HCEC 1CT (cell line): Measurements from ENCODE around the gene JPH2.
"Not testable (repeated sequence)": the region's sequence is repeated elsewhere in the genome, so short reads cannot be mapped to it uniquely, and the experiment has no call there.

Experiments
- DNase-seq: peaks from one replicate; pipeline ENCODE4 v3.0.0-alpha.2; 2017

Gene JPH2

DNA sequence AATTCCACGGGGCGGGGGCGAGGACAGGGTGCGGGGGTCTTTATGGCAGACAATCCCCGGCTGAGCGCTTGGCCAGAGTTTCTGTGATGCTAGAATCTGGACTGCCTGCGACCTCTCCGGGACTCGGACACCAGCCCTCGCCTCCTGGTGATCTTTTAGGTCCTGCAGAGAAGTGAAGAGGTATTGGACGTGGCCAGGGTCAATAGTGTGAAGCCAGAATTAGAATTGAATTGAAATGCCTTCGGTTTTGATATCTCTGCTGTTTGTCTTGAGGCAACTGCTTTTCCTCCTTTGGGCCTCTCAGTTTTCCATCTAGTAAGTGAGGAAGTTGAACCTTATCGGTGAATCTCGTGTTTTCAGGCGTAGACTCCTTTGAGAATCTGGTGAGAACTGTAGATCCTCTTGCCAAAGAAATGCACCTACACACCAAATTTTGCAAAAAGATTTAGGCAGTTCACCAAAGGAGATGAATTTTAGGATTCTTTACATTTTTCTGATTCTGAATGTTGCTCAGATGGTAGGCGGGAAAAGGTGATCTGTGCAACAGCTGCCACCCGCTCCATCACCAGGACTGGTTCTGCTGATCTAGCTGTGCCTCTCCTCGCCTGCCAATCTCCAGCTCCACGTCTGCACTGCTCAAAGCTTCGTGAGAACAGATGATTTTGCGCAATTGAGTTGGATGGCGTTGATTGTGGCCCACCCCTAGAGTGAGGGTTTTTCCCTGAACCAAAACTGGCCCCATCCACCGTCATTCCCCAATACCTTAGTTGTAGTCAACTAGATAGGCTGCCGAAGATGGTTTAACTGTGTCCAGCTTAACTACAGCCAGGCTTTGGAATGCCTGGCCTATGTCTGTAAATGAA is 24.4 kb upstream of the JPH2 start:
- peak; percentile 18 for DNase-seq

DNA sequence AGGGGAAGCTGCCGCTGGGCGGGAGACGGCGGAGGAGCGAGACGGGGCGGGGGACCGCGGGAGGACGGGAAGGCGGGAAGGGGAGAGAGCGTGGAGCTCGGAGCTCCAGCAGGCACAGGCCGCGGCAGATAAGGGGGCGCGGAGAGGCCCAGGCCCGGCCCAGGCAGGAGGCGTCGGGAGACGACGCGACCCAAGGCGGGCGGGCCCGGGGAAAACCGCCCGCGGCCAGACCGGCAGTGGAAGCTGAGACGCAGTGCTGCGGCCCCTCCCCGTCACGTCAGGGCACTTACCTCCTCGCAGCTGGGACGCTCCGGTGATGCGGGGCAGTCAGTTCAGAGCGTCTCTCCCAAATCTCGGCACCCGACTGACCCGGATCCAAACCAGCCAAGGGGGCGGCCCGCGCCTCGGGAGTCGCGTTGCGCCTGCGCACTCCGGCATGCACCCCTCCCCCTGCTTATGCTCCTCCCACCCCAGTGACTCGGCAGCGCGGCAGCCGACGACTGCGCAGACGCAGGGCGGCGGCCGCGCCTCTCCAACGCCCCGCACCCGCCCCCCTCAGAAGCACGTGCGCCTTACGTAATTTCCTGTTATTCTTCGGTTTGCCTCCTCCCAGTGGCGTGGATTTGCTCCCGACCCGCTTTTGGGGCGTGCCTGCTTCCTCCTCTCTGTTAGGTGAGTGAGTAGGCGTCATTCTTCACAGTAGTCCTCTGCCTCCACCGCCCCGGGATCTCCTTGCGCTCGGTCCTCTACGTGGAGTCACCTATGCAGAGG is 23.6 kb upstream of the JPH2 start, which contains the start of gene OSER1:
Gene OSER1 (minus strand): TSS at position 366 of the 771 bp plus-strand sequence. CDS start 3,814 bp downstream, outside the sequence.
- peak; percentile 97 for DNase-seq

DNA sequence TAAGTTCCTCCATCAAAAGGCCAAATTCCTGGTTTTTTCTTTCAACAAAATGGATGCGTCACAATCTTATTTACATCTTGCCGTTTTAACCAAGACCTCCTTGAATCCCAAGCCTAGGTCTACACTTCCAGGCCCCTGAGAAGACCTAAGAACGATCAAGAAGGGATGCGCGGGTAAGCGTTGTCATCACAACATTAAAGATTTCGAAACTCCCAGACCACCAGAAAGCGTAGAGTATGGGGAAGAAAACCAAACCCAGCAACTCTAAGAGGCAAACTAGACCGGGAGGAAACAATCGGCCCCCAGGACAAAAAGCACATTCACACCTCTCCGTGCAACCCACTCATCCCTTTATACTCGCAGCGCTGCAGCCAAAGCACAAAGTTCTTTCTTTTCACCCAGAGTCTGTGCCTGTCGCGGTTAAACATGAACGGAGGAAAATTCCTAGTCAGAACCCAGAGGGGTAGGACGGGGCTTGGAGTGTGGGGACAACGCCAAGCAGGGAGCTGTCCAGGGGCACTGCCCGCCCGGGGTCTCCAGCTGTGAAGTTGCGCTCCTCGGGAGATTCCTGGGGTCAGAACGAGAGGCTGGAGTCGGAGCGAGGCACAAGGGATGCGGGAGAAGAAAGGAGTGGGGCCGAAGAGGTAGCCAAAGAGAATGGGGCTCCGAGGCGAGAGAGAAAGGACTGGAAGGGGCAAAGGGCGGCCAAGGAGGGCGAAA is 22.9 kb upstream of the JPH2 start:
- DNase-seq = peak; percentile 41

DNA sequence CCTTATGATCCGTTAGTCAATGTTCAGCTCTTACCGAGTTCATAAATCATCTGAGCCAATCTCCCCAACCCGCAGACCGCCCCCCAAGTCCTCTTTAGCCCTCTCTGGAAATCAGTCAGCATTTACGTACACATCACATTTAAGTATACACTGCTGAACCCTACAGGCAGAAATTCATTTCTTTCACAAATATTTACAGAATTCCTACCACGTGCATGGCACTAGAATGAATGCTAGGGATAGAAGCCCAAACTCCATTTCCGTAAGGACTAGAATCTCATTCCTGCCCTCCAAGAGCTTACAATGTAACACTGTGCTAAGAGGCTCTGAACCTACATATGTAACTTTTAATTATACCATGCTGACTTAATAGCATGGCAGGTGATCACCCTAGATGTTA is 21.8 kb upstream of the JPH2 start:
- DNase-seq = peak; percentile 45

DNA sequence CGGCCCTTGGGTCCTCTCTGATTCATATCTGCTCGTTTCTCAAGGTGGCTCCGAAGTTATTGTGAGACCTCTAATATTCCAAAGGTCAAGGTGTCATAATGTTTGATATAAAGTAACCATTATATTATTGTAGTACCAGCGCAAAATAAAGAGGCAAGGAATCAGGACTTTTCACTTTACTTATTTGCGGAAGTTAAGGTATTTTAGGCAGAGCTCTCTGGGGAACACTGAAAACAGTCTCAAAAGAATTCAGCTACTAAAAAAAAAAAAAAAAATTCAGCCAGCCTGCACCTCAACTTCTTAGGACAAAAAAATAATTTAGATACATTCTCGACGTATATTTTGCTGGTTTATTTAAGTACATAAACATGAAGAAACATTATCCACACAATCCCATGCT is 21.2 kb upstream of the JPH2 start:
- DNase-seq = no peak

DNA sequence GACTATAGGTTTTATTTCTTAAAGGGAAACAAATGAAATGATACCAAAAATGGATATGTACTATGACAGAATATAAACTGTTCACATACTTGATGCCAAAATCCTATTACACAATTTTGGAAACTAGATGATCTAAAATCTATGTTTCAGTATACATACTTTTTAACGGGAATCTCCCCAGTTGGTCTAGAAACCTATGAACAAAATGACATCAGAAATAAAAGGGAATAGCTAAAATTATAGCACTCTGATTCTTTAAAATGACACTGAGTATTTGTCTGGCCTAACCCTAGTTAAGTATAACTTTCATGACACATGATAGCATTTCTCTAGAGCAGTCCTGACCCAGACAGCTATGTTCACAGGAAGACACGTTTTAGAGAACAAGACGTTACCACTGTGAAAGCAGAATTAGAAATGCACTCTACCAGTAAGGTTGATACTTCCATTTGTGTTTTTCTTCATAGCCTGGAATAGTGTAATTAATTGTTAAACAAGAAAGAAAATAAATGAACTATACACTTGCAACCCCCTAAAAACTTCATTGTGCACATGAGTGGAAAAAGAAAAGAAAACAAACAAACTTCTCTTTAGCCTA is 20.2 kb upstream of the JPH2 start:
- DNase-seq = peak; percentile 15

DNA sequence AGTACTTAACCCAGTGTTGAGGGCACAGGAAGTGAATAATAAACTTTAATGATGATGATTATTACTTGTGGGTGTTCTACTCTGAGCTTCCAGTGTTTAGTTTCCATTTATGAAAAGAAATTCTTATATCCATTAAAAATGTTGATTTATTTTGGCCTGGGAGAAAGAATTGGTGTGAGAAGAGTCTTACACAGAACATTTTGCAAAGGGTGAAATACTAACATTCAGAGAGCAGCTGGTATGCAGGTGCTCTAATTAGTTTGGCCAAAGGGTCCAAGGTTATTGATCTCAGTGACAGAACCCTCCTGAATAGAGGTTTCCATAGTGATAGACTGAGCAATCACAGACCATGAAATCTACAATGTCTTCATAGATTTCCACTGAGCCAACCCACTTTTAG is 19.1 kb upstream of the JPH2 start:
- DNase-seq = no peak

DNA sequence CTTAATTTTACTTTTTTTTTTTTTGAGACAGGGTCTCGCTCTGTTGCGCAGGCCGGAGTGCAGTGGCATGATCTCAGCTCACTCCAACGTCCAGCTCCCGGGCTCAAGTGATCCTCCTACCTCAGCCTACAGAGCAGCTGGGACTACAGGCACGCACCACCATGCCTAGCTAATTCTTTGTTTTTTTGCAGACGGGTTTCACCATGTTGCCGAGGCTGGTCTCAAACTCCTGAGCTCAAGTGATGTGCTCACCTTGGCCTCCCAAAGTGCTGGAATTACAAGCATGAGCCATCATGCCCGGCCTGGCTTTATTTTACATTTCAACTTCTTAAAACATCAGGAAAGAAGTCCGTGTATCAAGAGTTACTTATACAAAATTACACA is 17.8 kb upstream of the JPH2 start:
- no peak for DNase-seq

DNA sequence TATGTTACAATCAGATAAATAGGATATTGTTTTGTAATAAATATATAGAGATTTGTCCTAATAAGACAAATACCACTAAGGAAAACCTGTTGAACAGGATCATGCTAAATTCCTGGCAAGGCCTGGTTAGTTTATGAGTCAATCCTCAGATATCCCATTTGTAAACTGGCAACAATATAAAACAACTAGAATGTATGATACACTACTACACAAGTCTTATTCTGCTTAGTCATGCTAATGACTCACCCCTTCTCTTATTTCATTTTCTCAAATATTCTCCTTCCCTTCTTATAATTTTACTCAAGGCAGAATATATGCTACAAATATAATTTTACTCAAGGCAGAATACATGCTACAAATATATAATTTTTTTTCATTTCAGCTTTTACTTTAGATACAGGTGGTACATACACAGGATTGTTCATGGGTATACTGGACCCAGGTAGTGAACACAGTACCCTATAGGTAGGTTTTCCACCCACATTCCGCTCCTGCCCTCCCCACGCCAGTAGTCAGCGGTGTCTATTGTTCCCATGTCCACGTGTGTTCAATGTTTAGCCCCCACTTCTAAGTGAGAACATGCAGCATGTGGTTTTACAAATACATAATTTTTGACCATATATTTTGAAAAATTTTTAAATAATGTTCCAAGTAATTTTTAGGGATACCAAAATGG is 17.3 kb upstream of the JPH2 start:
- DNase-seq = peak; percentile 96

DNA sequence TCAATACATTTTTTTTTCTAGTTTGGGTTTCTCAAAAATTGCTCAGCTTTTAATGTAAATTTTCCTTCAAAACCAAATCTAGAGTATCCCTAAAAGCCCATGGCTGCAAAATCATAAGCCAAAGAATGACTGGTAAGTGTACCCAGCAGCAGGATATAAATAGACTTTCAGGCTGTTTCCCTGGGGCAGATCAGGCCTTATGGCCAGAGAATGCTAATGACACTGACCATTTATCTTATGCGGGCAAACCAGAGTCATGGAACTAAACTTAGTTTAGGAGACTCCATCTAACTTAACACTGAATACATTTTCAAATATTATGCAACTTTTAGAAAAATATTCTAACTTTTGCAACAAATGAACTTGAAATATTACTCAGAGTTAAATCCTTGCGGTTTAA is 16.2 kb upstream of the JPH2 start:
- DNase-seq = peak; percentile 5

DNA sequence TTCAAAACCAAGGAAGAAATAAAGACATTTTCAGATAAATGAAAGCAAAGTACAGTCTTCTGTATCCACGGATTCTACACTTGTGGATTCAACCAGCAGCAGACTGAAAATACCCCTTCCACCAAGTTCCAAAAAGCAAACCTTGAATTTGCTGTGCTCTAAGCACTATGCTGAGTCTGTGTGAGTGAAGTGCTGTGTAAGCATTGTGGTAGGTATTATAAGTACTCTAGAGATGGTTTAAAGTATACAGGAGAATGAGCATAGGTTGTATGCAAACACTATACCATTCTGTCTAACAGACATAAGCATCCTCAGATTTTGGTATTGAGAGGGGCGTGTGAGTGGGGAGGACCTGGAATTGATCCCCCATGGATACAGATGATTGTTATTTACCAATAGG is 14.0 kb upstream of the JPH2 start:
- no peak for DNase-seq

DNA sequence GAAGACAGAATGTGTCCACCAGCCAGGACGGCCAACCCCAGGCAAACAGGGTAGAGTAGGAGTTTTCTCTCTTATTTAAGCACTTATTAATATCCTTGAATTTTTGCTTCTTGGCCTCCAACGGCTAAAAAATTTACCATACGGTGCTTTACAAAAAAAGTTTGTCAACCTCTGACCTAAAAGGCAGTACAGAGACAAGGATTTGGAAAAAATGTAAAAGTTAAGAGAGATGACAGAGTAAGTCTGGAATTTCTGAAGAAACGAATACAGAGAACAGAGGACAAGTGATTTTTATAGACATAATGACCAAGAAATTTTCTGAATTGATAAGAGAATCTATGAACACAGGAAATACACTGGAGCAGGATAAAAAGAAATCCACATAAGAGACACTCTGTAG is 13.4 kb upstream of the JPH2 start:
- no peak for DNase-seq

DNA sequence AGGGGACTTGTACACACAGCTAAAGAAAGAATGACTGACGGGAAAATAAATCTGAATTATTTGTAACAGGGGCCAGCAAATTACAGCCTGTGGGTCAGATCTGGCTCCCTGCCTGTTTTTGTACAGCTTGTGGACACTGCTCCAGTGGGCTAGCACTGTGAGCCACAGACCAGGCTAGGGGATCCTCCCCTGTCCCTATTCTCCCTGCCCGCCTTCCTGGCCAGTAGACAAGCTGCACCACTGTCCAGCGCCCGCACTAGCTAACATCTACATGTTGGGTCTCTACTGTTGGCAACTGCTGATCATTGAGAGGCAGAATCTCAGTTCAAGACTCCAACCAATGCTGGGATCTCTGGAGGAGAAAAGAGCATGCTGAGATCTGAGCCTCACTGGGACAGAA is 12.9 kb upstream of the JPH2 start:
- no peak for DNase-seq

DNA sequence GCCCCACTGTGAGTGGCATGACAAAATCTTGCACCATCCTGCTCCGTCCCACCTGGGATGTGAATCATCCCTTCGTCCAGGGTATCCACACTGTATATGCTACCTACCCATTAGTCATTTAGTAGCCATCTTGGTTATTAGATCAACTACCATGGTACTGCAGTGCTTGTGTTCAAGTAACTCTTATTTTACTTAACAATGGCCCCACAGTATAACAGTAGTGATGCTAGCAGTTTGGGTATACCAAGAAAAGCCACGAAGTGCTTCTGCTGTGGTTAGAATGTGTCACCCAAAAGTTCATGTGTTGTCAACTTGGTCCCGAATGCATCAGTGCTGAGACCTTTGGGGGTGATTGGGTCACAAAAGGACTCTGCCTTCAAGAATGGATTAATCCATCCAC is 11.9 kb upstream of the JPH2 start:
- no peak for DNase-seq

DNA sequence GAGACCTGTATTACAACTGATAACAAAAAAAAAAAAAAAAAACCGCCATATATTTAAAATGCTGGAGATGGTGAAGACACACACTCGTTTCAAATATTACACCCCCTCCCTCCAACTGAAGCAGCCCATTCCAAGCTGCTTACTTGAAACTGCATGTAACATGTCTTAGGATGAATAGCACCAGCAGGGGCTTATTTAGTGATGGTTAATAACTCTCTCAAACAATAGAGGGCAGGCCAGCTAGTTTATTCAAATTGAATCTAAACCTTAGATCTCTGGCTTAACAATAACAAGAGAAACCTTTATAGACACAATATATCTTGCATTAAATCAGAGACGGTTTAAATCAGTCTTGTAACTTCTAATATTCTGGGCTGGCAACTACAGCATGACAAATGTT is 9.3 kb upstream of the JPH2 start:
- peak; percentile 6 for DNase-seq

DNA sequence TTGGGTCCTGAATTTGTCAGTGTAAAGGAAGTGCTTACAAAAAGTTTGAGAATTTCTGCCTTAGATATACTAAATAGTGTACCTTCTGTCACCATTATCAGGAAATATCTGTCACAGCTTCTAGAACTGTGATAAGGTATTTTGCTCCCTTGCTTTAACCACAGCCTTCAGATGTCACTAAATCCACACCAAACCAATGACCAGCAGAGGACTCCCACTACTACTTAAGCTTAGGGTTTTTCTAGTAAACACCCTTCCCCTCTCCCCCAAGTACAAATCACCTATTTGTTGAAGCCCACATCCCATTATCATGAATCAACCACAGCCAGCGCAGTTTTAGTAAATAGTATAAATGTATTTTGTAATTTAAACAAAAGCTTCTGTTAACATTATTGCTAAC is 8.6 kb upstream of the JPH2 start:
- no peak for DNase-seq

DNA sequence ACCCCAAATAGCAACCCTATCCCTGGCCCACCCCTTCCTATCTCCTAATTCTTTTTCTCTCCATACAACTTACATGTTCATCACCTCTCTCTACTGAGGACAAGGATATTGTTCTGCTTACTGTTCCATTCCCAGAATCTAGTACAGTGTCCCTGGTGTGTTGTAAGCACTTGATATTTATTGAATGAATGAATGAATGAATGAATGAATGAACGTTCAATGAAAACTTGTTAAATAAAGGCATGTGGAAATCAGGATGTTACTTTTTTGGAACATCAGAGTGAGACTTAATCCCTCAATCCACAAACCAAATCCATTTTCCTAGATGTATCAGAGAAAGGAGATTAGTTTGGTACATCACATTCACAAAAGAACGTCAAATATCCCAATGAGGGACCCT is 6.8 kb upstream of the JPH2 start:
- no peak for DNase-seq

DNA sequence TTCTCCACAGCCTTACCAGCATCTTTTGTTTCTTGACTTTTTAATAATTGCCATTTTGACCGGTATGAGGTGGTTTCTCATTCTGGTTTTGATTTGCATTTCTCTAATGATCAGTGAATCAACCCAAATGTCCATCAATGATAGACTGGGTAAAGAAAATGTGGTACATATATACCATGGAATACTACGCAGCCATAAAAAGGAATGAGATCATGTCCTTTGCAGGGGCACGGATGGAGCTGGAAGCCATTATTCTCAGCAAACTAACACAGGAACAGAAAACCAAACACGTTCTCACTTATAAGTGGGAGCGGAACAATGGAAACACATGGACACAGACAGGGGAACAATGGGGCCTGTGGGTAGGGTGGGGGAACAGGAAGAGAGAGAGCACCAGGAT is 4.7 kb upstream of the JPH2 start:
- not testable (repeated sequence) for DNase-seq

DNA sequence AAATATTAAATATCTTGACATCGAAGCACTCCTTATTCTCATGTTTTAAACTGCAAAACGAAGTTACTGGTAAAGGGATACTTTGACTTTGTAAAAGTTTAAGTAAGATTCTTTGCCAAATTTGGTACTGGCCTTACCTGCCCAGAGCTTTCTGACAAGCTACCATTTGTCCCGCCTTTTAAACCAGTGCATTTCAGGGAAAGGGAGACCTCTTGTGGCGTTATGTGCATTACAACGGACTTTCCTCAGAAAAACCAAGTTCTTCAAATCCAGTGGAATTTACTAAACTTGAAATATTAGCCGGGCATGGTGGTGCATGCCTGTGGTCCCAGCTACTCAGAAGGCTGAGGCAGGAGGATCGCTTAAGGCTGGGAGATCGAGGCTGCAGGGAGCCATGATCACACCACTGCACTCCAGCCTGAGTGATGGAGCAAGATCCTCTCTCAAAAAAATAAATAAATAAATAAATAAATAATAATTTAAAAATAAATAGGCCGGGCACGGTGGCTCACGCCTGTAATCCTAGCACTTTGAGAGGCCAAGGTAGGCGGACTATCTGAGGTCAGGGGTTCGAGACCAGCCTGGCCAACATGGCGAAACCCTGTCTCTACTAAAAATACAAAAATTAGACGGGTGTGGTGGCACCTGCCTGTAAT is 3.3 kb upstream of the JPH2 start:
- peak; percentile 64 for DNase-seq

DNA sequence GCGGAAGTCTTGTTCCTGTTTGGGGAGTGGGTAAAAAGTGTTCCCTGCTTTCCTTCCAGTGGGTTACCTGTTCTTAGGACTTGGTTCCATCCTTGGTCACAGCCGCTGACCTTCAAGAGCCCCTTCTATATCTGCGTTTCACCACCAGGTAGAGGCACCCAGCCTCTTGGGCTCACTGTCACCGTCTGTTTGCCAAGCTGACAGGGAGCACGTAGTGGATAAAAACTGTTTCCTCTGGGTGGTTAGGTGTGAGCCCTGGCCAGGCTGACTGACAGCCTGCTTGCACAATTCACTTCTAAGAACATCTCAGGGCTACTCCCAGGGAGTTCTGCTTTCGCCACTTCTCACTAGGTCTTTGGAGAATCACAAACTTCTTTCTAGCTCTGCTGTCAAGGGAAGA is 1.8 kb upstream of the JPH2 start:
- no peak for DNase-seq

DNA sequence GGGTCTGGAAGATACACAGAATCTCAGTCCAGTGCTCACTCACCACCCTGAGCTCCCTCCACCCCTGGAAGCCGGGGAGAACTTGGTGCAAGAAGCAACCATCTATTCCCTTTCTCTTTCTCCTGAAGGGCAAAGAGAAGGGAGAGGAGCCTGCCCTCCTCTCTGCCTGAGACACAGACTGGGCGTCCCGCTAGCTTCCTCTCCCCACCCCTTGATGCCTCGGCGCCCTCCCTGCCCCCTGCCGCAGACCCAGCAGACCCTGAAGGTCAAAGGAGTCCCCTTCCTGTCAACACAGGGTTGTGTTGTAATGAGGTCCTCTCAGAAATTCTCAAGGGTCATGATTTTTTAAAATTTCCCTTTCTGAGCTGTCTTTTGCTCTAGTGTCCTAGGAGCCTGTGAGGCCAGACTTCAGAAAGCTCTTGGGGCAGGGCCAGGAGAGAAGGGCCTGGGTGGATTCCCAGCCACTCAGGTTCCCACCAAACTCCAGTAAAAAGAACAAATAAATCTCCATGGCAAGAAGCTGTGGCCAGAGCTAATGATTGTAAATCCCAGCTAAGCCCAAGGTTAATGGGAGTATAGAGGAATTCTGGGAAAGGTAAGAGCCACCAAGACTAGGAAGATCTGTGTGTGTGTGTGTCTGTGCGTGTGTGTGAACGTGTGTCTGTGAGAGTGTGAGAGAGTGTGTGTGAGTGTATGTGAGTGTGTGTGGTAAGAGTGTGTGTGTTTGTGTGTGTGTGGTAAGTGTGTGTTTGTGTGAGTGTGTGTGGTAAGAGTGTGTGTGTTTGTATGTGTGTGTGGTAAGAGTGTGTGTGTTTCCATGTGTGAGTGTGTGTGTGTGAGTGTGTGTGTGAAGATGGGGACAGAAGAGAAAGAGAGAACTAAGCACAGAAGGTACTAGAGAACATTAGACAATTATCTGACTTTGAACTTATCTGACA is 1.1 kb upstream of the JPH2 start:
- no peak for DNase-seq
